Retina (tissue), 1 donor: ENCODE measurements around the gene IQGAP2.

Experiments
- DNase-seq: peaks from one replicate; pipeline ENCODE4 v3.0.0-alpha.2; 2016

The IQGAP2 gene

GRCh38 chr5:76384189-76384588 is 18.9 kb upstream of the IQGAP2 start:
- no peak for DNase-seq

GRCh38 chr5:76384705-76385104 is 18.4 kb upstream of the IQGAP2 start:
- no peak for DNase-seq

- DNase-seq, result no peak
Observed at GRCh38 chr5:76385540-76385939, 17.5 kb upstream of the IQGAP2 start.

GRCh38 chr5:76386360-76386759 is 16.7 kb upstream of the IQGAP2 start:
- DNase-seq, result no peak

- DNase-seq, result no peak
Observed at GRCh38 chr5:76388236-76388635, 14.8 kb upstream of the IQGAP2 start.

- no peak for DNase-seq
Observed at GRCh38 chr5:76388791-76389512, 14.1 kb upstream of the IQGAP2 start.

GRCh38 chr5:76389513-76390154 is 13.5 kb upstream of the IQGAP2 start:
- no peak for DNase-seq

- no peak for DNase-seq
Observed at GRCh38 chr5:76391014-76391413, 12.1 kb upstream of the IQGAP2 start.

GRCh38 chr5:76393035-76393680 is 9.9 kb upstream of the IQGAP2 start:
- DNase-seq, result no peak

GRCh38 chr5:76397200-76397599 is 5.9 kb upstream of the IQGAP2 start:
- DNase-seq, result no peak

- no peak for DNase-seq
Observed at GRCh38 chr5:76399268-76399667, 3.8 kb upstream of the IQGAP2 start.

GRCh38 chr5:76400466-76400865 is 2.6 kb upstream of the IQGAP2 start:
- DNase-seq, result no peak

- DNase-seq, result no peak
Observed at GRCh38 chr5:76401801-76402250, 1.3 kb upstream of the IQGAP2 start.

- peak; percentile 52 for DNase-seq
Observed at GRCh38 chr5:76402251-76402885, 717 bp upstream of the IQGAP2 start.

GRCh38 chr5:76403766-76404222 is 709 bp downstream of the IQGAP2 start:
- peak; percentile 64 for DNase-seq

- peak; percentile 26 for DNase-seq
Observed at GRCh38 chr5:76404223-76405211, 1.4 kb downstream of the IQGAP2 start.

- DNase-seq, result no peak
Observed at GRCh38 chr5:76406014-76406413, 2.9 kb downstream of the IQGAP2 start.

- no peak for DNase-seq
Observed at GRCh38 chr5:76406673-76407072, 3.6 kb downstream of the IQGAP2 start.

GRCh38 chr5:76408104-76408654 is 5.1 kb downstream of the IQGAP2 start:
- DNase-seq, result no peak

- no peak for DNase-seq
Observed at GRCh38 chr5:76412511-76412910, 9.4 kb downstream of the IQGAP2 start.

GRCh38 chr5:76413746-76414145 is 10.7 kb downstream of the IQGAP2 start:
- no peak for DNase-seq

GRCh38 chr5:76414788-76415187 is 11.7 kb downstream of the IQGAP2 start:
- DNase-seq, result no peak
